ENCODE data around the gene PPM1L. TPM values are rescaled to one million over a fixed set of nuclear protein-coding genes. Genes with fewer than 3 reads are reported as not detected.

Gene PPM1L
- total RNA-seq, 1 experiment from 2014 or later, result 7.3 TPM

GRCh38 chr3:160781863-160782262 is 25.8 kb downstream of the PPM1L start:
- no peaks in the 10 kb centered on the region for H4K20me1 ChIP-seq (ENCODE audit: control insufficient read depth, insufficient read depth, insufficient read length)
- Mint-ChIP-seq H3K27me3 (ENCODE audit: low read depth) (no peaks in the 10 kb centered on the region), H3K27ac (no peak overlapping the region), H3K4me3 (no peak overlapping the region), H3K4me1 (peaks cover 18 to 22% of the 10 kb centered on the region in 2 experiments), H3K36me3 (ENCODE audit: insufficient read depth in 1 of 3, low read depth in 3 of 3) (peaks cover 1 to 7% (median 3%) of the 10 kb centered on the region in 3 experiments; a peak in 6 of 7 replicates), H3K9me3 (peaks cover 4 to 5% of the 10 kb centered on the region in 2 experiments; a peak in 4 of 5 replicates)
- no peak overlapping the region for H3K14ac ChIP-seq (ENCODE audit: insufficient read depth, low read length)
- no peaks in the 10 kb centered on the region for H3K79me2 ChIP-seq (ENCODE audit: insufficient read depth, low read length)
- no peak overlapping the region for H3K18ac ChIP-seq (ENCODE audit: insufficient read length, low read depth, low read length)
- H3K4me1 ChIP-seq (ENCODE audit: insufficient read depth, low read length), result no peaks in the 10 kb centered on the region; the same call in 1 of the 2 replicates
- H3K4ac ChIP-seq (ENCODE audit: low read depth, low read length), result no peak overlapping the region
- no peak overlapping the region for H4K5ac ChIP-seq (ENCODE audit: insufficient read length, low read depth, low read length)
- no peak overlapping the region for H2BK5ac ChIP-seq (ENCODE audit: insufficient read length, low read length)
- H3K9me3 ChIP-seq (ENCODE audit: control insufficient read depth, low read depth, low read length), result no peaks in the 10 kb centered on the region
- no peak overlapping the region for H2BK20ac ChIP-seq (ENCODE audit: low read depth, low read length, poor library complexity, severe bottlenecking)
- H3K56ac ChIP-seq (ENCODE audit: insufficient read length, low read depth, low read length), result no peak overlapping the region
- H2AFZ ChIP-seq (ENCODE audit: low read length), result no peak overlapping the region
- H3K79me1 ChIP-seq (ENCODE audit: insufficient read depth, low read depth, low read length, poor library complexity, severe bottlenecking), result no peaks in the 10 kb centered on the region
- no peak overlapping the region for H4K91ac ChIP-seq (ENCODE audit: insufficient read length, low read depth, low read length)
- H3K4me2 ChIP-seq (ENCODE audit: insufficient read depth, insufficient read length, low read length), result no peak overlapping the region
- no peak overlapping the region for H3K23ac ChIP-seq (ENCODE audit: insufficient read length, low read depth, low read length)
- no peak overlapping the region for H2BK12ac ChIP-seq (ENCODE audit: insufficient read length, low read depth, low read length)
- H2BK120ac ChIP-seq (ENCODE audit: low read depth, low read length, poor library complexity, severe bottlenecking), result no peak overlapping the region
- H3T11ph ChIP-seq (ENCODE audit: low read length), result no peak overlapping the region
- H4K8ac ChIP-seq (replicated peaks; ENCODE audit: insufficient read length, low read depth, low read length), result no peak overlapping the region
- no peak overlapping the region for H3K27ac ChIP-seq (ENCODE audit: insufficient read length, low read depth, low read length)
- no peak overlapping the region for H3K9ac ChIP-seq (ENCODE audit: extremely low read depth, insufficient read length, low read length)
- H3K27me3 ChIP-seq (ENCODE audit: insufficient read depth, low read length), result no peaks in the 10 kb centered on the region
- H2BK15ac ChIP-seq (ENCODE audit: low read depth, low read length), result no peak overlapping the region
- H2AK5ac ChIP-seq (ENCODE audit: insufficient read length, low read length), result no peak overlapping the region
- no CpG with 5 or more reads among the region's 3 CpGs for WGBS (ENCODE audit: extremely low coverage, insufficient read length, low lambda C conversion rate)
- H3K23me2 ChIP-seq (ENCODE audit: insufficient read length, low read depth, low read length, poor library complexity, severe bottlenecking), result no peaks in the 10 kb centered on the region
- no peak for DNase-seq
- no peak for TF ChIP-seq CTCF (conservative IDR thresholded peaks at IDR 0.05)
